Choroid plexus epithelial cell (primary cell): ENCODE measurements around the gene PRKAG3.

ENCODE experiments used
- DNase-seq: peaks from one replicate; pipeline ENCODE4 v3.0.0-alpha.2; 2010; ENCODE audit warnings: low read depth
- H3K4me3 ChIP-seq: 2 replicates; pipeline ENCODE4 v1.5.1; 2011; ENCODE audit warnings: low read depth, mild to moderate bottlenecking, control low read depth, low read length, moderate library complexity
- TF ChIP-seq, protein P1 (sequence below): conservative IDR thresholded peaks from 2 replicates; pipeline ENCODE4 v1.5.1; 2011; ENCODE audit warnings: low read depth, mild to moderate bottlenecking, control low read depth, inconsistent platforms, low read length, moderate library complexity

Gene PRKAG3

DNA sequence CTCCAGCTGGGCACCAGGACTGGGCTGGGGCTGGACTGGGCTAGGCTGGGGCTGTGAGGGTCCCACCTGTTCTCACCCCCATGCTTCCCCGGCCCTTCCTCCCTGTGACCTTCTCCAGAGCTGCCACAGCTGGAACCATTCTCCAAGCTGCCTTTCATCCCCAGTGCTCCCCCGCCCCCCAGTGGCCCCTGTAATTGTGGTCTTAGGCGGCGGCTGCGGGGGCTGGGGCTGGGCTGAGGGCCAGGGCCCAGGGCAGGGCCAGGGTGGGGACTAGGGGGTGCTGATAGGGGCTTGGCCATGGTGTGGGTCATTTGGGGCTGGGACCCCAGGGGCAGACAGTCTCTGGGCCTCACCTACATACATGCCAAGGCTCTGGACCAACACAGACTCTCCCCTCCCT is 46.3 kb upstream of the PRKAG3 start:
- no peak for DNase-seq
- TF ChIP-seq, protein P1, sequence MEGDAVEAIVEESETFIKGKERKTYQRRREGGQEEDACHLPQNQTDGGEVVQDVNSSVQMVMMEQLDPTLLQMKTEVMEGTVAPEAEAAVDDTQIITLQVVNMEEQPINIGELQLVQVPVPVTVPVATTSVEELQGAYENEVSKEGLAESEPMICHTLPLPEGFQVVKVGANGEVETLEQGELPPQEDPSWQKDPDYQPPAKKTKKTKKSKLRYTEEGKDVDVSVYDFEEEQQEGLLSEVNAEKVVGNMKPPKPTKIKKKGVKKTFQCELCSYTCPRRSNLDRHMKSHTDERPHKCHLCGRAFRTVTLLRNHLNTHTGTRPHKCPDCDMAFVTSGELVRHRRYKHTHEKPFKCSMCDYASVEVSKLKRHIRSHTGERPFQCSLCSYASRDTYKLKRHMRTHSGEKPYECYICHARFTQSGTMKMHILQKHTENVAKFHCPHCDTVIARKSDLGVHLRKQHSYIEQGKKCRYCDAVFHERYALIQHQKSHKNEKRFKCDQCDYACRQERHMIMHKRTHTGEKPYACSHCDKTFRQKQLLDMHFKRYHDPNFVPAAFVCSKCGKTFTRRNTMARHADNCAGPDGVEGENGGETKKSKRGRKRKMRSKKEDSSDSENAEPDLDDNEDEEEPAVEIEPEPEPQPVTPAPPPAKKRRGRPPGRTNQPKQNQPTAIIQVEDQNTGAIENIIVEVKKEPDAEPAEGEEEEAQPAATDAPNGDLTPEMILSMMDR, result no peak

DNA sequence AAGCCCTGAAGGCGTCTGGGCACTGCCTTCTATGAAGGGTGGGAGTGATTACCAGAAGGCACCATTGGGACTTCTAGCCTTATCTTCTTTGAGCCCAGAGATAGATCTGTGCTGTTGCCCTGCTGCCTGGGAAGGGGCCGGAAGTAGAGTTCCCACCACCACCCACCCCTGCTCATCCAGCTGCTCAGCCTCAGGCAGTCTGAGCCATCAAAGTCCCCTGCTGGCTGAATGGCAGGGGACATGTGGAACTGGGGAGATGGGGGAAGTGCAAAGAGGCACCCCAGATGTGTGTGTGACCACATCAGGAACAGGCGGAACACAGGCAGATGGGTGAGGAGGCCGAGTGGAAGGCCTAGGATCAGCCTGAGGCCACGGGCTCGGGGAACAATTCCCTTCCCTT is 45.7 kb upstream of the PRKAG3 start:
- no peak for DNase-seq
- TF ChIP-seq, protein P1, result no peak
- no peak overlapping the region for H3K4me3 ChIP-seq

More for the DNA sequence above, 46.3 kb upstream of the PRKAG3 start:
- no peak overlapping the region for H3K4me3 ChIP-seq

DNA sequence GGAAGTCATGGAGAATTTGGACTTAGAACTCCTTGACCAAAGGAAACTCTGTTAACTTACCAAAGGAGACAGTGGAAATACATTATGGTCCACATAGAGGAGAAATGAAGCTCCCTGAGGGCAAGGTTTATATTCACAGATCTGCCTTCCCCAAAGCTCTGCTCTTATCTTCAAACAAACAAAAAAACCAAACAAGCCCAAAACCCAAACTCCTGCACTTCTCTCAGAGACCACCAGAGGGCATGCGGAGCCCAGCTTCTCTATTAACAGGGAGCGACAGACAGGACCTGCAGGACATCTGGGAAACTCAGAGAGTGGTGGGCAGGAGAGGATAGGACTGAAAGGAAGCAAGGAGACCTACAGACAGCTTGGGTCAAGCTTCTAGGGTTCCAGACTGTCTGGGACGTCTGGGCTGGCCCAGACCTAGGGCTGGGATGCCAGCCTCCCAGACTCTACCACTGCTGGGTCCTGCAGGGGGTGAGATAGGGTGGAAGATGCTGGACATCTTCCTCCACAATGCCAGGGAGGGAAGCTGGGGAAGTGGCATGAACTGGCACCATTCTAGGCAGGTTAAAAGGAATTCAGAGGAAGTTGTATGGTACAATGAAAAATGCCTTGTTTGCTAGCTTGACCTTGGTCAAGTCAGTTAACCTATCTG is 45.1 kb upstream of the PRKAG3 start:
- TF ChIP-seq, protein P1, result peak; percentile 96
- peak; percentile 77 for DNase-seq
- H3K4me3 ChIP-seq, result no peak overlapping the region

DNA sequence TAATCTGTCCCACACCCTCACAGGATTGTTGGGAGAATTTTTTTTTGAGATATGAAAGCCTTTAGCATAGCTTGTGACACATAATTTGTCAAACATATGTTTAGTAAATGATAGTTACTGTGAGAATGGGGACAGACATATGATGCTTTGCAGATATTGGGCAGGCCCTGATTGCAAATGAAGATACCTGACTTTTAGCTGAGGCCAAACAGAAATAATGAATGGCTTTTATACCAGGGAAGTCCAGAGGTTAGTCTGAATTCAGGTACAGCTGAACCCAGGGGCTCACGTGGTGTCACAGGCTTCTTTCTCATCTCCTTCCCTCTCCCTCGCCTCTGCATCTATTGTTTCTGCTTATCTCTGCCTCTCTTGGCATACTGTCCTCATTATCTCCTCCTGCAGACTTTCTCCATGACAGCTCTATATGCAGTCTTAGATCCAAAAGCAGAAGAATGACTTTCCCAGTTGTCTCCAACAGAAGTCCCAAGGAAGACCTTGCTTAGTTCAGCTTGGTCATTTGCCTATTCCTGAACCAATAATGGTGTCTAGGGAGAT is 44.2 kb upstream of the PRKAG3 start:
- no peak for DNase-seq
- TF ChIP-seq, protein P1, result no peak
- H3K4me3 ChIP-seq, result no peak overlapping the region

DNA sequence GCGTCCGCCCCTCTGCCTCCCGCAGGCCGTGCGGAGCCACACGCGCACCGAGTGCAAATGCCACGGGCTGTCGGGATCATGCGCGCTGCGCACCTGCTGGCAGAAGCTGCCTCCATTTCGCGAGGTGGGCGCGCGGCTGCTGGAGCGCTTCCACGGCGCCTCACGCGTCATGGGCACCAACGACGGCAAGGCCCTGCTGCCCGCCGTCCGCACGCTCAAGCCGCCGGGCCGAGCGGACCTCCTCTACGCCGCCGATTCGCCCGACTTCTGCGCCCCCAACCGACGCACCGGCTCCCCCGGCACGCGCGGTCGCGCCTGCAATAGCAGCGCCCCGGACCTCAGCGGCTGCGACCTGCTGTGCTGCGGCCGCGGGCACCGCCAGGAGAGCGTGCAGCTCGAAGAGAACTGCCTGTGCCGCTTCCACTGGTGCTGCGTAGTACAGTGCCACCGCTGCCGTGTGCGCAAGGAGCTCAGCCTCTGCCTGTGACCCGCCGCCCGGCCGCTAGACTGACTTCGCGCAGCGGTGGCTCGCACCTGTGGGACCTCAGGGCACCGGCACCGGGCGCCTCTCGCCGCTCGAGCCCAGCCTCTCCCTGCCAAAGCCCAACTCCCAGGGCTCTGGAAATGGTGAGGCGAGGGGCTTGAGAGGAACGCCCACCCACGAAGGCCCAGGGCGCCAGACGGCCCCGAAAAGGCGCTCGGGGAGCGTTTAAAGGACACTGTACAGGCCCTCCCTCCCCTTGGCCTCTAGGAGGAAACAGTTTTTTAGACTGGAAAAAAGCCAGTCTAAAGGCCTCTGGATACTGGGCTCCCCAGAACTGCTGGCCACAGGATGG is 42.0 kb upstream of the PRKAG3 start:
- no peak overlapping the region for H3K4me3 ChIP-seq
- TF ChIP-seq, protein P1, result no peak
- DNase-seq, result no peak

DNA sequence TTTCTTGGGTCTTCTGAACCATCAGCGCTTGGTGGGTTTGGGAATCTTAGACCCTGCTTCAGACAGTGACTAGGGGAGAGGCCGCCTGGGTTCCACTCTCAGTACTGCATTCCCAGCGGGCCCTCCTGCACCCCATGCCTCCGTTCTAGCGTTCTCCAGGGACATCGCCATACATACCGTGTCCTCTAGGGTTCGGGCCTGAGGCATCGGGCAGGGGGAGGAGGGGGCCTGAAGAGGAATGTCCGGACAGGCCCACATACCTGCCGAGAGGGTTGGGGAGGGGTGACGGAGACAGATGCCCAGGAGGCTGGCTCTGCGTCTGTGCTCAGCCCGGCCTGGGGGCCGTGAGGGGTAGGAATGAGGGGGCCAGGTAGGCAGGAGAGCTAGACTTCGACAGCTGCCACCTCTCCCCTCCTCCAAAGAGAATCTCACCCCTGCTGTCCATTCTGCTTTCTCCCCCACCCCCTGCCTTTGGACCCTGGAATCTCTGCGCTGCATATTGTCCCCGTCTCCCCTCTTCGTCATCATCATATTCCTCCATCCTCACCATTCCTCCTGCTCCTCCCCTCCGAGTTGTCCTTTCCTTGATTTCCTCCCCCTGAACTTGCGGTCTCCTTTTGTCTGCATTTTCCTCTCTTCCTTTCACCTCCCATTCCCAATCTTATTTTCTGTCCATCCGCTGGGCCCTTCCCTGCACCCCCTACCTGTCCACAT is 41.2 kb upstream of the PRKAG3 start:
- TF ChIP-seq, protein P1, result no peak
- no peak overlapping the region for H3K4me3 ChIP-seq

More for the DNA sequence above, 41.2 kb upstream of the PRKAG3 start:
- DNase-seq, result no peak
